Smooth muscle cell (in vitro differentiated cells): Measurements from ENCODE around the gene MAN1B1. TPM values are rescaled to one million over a fixed set of nuclear protein-coding genes. Genes with fewer than 3 reads are reported as not detected.

Experiments used
- DNase-seq: peaks from one replicate; lab custom pipeline; 2025; ENCODE audit not compliant: unreplicated experiment; lab: John Stamatoyannopoulos, UW
- H2AFZ ChIP-seq: fragments of 200-600 bp; sonication (generic); 2 replicates; pipeline ENCODE4 v1.6.0; 2016; ENCODE audit warnings: antibody characterized with exemption, low read depth, mild to moderate bottlenecking
- H3F3A ChIP-seq: fragments of 200-600 bp; sonication (generic); 2 replicates; pipeline ENCODE4 v1.6.0; 2017; ENCODE audit warnings: antibody characterized with exemption, low read depth
- H3K27ac ChIP-seq: fragments of 200-600 bp; sonication (generic); 2 replicates; pipeline ENCODE4 v1.5.1; 2016; ENCODE audit warnings: low read depth, mild to moderate bottlenecking
- H3K27me3 ChIP-seq: fragments of 200-600 bp; sonication (generic); 2 replicates; pipeline ENCODE4 v1.6.1; 2016; ENCODE audit warnings: low read depth, mild to moderate bottlenecking
- H3K36me3 ChIP-seq: fragments of 200-600 bp; sonication (generic); 2 replicates; pipeline ENCODE4 v1.5.1; 2016; ENCODE audit warnings: low read depth
- H3K4me1 ChIP-seq: fragments of 200-600 bp; sonication (generic); 2 replicates; pipeline ENCODE4 v1.5.1; 2016; ENCODE audit warnings: low read depth
- H3K4me2 ChIP-seq: fragments of 200-600 bp; sonication (generic); 2 replicates; pipeline ENCODE4 v1.6.0; 2016; ENCODE audit warnings: mild to moderate bottlenecking
- H3K4me3 ChIP-seq: fragments of 200-600 bp; sonication (generic); 2 replicates; pipeline ENCODE4 v1.5.1; 2016; ENCODE audit warnings: mild to moderate bottlenecking
- H3K79me2 ChIP-seq: fragments of 200-600 bp; sonication (generic); 2 replicates; pipeline ENCODE4 v1.6.0; 2016; ENCODE audit warnings: low read depth, mild to moderate bottlenecking
- H3K9ac ChIP-seq: fragments of 200-600 bp; sonication (generic); 2 replicates; pipeline ENCODE4 v1.6.0; 2016; ENCODE audit warnings: low read depth
- H3K9me3 ChIP-seq: fragments of 200-600 bp; sonication (generic); replicated peaks from 2 replicates; pipeline ENCODE4 v1.5.1; 2016; ENCODE audit warnings: low read depth
- H4K20me1 ChIP-seq: fragments of 200-600 bp; sonication (generic); 2 replicates; pipeline ENCODE4 v1.6.0; 2016; ENCODE audit warnings: low read depth
- WGBS: methylation state at CpG from one replicate; pipeline ENCODE4 v1.1.7; 2016; ENCODE audit warnings: low lambda C conversion rate; 5-methylcytosine and 5-hydroxymethylcytosine counted together
- polyA plus RNA-seq: library from polyadenylated mRNA; unstranded; fragments of >200 nt; fragmentation: Nextera tagmentation; extraction: Ambion mirVana; gene quantifications from 2 replicates; pipeline ENCODE4 v1.2.1, GENCODE V29; 2016
- total RNA-seq: library from RNA; depleted of rRNA; stranded (reverse); fragments of >200 nt; gene quantifications from 2 replicates; pipeline ENCODE4 v1.2.3, GENCODE V29; 2014
- TF ChIP-seq, protein P1 (sequence below): fragments of 200-600 bp; sonication (generic); IDR thresholded peaks from 2 replicates; pipeline ENCODE4 v1.5.1; 2017; ENCODE audit warnings: borderline replicate concordance, mild to moderate bottlenecking, antibody characterized with exemption; ENCODE audit not compliant: insufficient read depth, poor library complexity, severe bottlenecking

MAN1B1 gene
- total and polyA plus RNA-seq, 2 experiments from 2014 or later, result 62.9 to 97.1 TPM

GRCh38 chr9:137136261-137136880 is 49.6 kb downstream of the MAN1B1 start:
- H3K4me3 ChIP-seq, result no peak overlapping the region
- TF ChIP-seq, protein P1, sequence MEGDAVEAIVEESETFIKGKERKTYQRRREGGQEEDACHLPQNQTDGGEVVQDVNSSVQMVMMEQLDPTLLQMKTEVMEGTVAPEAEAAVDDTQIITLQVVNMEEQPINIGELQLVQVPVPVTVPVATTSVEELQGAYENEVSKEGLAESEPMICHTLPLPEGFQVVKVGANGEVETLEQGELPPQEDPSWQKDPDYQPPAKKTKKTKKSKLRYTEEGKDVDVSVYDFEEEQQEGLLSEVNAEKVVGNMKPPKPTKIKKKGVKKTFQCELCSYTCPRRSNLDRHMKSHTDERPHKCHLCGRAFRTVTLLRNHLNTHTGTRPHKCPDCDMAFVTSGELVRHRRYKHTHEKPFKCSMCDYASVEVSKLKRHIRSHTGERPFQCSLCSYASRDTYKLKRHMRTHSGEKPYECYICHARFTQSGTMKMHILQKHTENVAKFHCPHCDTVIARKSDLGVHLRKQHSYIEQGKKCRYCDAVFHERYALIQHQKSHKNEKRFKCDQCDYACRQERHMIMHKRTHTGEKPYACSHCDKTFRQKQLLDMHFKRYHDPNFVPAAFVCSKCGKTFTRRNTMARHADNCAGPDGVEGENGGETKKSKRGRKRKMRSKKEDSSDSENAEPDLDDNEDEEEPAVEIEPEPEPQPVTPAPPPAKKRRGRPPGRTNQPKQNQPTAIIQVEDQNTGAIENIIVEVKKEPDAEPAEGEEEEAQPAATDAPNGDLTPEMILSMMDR, result no peak
- 64% methylated on average over 26 of the region's 27 CpGs for WGBS
- no peaks in the 10 kb centered on the region for H3K9me3 ChIP-seq
- no peaks in the 10 kb centered on the region for H3F3A ChIP-seq
- no peak overlapping the region for H3K27ac ChIP-seq
- H3K4me2 ChIP-seq, result no peak overlapping the region
- H3K4me1 ChIP-seq, result no peaks in the 10 kb centered on the region
- no peak overlapping the region for H2AFZ ChIP-seq
- DNase-seq, result no peak
- no peaks in the 10 kb centered on the region for H3K79me2 ChIP-seq
- no peaks in the 10 kb centered on the region for H3K36me3 ChIP-seq
- H4K20me1 ChIP-seq, result no peaks in the 10 kb centered on the region
- peaks cover 65% of the 10 kb centered on the region for H3K27me3 ChIP-seq
- no peak overlapping the region for H3K9ac ChIP-seq

DNA sequence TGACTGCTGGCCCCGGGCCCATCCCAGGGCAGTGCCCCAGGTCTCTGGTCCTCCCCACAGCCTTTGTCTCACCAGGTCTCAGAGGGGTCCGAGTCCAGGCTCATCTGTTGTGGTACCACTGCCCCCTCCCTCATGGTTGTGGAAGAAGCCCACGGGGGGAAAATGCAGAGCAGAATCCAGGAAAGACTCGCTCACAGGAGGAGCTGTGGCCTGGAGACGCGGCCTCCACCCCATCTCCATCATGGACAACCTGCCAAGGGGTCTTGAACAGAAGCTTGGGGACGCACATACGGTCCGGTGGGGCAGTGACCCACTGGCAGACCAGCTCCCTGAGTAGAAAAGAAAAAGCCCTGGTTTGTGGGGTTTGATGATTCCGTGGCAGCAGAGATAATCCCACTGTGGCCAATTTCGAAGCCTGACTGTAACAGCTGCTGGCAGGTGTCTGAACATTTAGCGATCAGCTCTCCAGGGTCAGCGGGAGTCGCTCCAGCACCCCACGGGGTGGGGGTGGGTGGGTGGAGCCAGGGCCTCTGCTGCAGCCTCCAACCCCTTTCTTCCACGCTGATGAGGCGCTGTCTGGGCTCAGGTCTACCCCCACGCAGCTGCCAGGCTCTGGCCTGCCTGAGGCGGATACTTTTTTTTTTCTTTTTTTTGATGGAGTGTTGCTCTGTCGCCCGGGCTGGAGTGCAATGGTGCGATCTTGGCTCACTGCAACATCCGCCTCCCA is 50.3 kb downstream of the MAN1B1 start:
- H3K36me3 ChIP-seq, result no peaks in the 10 kb centered on the region
- no peaks in the 10 kb centered on the region for H3K9me3 ChIP-seq
- no peaks in the 10 kb centered on the region for H4K20me1 ChIP-seq
- no peaks in the 10 kb centered on the region for H3K4me1 ChIP-seq
- no peak overlapping the region for H3K4me3 ChIP-seq
- no peak overlapping the region for H3K27ac ChIP-seq
- H3K9ac ChIP-seq, result no peak overlapping the region
- no peaks in the 10 kb centered on the region for H3K79me2 ChIP-seq
- H3K27me3 ChIP-seq, result peaks cover 72% of the 10 kb centered on the region
- no peak overlapping the region for H2AFZ ChIP-seq
- WGBS, result 81% methylated on average over 23 of the region's 23 CpGs
- TF ChIP-seq, protein P1, result no peak
- DNase-seq, result no peak
- H3K4me2 ChIP-seq, result no peak overlapping the region
- H3F3A ChIP-seq, result no peaks in the 10 kb centered on the region

DNA sequence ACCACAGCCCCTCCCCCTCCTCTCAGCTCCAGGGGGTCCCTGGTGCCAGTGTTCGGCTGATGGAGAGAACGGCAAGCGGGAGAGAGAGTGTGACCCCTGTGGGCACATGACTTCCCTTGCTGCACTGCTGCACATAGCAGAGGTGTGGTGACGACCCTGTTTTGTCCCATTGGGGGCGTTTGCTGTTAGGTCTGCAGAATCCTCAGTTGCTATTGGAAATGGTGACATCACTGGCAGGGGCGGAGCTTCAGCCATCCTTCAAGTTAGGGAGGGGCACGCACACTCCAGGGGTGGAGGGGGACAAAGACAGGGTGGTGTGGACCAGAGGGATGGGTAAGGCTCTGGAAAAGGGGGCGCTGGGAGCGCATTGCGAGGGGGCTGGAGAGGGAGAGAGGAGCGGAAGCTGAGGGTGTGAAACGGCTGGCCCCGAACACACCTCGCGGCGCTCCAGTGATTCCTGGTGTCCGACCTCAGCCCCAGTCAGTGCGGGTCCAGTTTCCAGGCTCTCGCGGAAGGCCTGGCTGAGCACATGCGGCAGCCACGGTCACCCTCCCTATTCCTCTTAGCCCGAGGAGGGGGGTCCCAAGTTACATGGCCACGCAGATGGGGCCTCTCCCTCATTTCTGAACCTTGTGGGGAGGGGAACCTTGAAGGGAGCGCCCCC is 51.4 kb downstream of the MAN1B1 start:
- WGBS, result 29% methylated on average over 22 of the region's 25 CpGs
- Histone ChIP-seq H3K4me1 (no peaks in the 10 kb centered on the region), H3K4me3 (no peak overlapping the region), H4K20me1 (no peaks in the 10 kb centered on the region), H3K27me3 (peaks cover 79% of the 10 kb centered on the region), H3K9ac (no peak overlapping the region), H3K27ac (no peak overlapping the region), H3F3A (no peaks in the 10 kb centered on the region), H3K36me3 (no peaks in the 10 kb centered on the region), H3K4me2 (no peak overlapping the region), H3K9me3 (no peaks in the 10 kb centered on the region), H2AFZ (no peak overlapping the region), H3K79me2 (no peaks in the 10 kb centered on the region)
- TF ChIP-seq, protein P1, result no peak
- no peak for DNase-seq
